GM18520 (cell line): ENCODE results near the gene PPP1R15B.

Source experiments
- ATAC-seq: cut with Tn5 transposase; IDR thresholded peaks from one replicate; pipeline ENCODE4 v1.9.1; 2021; ENCODE audit not compliant: unreplicated experiment

PPP1R15B gene

DNA sequence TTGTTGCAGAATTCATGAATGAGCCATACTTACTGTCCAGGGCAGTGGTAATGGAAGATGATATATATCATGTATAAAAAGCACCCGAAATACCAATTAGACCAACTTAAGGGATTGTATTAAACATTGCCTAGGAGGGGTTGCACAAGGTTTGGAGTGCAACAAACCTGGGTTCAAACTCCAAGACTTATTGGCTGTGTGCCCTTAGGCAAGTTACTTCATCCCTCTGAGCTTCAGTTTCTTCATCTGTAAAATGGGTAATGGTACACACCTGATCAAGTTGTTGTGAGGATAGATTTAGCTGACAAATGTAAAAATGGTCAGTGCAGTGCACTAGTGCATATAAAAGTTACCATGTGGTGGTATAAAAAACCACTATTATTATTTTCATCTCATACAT is 9.8 kb upstream of the PPP1R15B start:
- ATAC-seq: no peak

DNA sequence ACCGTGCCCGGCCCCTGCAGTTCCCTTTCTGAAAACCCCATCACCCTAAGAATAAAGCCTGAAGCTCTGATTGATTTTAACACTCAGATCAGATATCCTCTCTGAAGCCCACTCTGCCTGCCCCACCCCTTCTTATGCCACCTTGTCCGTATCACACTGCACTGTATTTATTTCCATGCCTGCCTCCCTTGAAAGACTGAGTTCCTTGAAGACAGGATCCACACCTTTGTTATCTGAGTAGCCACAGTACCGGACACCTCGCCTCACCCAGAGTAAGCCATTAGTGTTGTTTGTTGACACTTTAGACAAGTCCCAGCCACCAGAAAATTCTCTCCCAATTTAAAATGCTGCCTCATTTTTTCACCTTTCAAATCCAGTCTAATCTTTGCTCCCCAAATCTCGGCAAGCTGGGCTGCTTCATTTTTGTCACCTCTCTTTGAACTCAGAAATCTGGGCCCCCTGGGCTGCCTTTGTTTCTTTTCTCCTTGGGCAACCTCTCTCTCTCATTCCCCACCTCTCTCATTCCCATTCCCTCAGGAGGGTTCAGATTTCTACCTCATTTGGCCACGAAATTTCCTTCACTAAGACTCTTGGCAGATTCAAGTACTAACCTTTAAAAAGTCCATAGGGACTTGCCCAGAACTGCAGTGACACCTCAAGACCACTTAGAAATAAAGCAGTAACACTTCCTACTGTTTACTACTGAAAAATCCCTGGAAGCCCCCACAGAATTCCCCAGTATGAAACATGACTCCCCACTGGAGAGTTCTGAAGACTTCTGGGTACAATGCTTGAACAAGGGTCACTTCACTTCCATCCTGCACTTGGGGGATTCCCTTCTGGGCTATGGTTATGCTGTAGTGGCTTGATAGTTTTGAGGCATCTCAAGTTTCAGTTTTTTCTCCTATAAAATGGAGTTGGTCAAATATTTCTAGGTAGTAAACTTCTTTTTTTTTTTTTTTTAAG is 8.7 kb upstream of the PPP1R15B start:
- ATAC-seq: no peak

DNA sequence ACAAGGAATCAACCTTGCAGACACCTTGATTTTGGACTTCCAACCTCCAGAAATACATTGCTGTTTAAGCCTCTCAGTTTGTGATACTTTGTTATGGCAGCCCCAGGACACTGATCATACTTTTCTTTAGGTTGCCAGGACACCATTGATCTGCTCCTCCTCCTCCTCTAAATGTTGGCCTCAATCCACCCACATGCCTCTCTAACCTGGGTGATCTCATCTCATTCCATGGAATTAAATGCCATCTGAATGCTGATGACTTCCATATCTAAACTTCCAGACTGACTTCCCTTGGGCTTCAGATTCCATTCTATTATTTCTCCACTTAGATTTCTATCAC is 7.4 kb upstream of the PPP1R15B start:
- ATAC-seq: no peak

DNA sequence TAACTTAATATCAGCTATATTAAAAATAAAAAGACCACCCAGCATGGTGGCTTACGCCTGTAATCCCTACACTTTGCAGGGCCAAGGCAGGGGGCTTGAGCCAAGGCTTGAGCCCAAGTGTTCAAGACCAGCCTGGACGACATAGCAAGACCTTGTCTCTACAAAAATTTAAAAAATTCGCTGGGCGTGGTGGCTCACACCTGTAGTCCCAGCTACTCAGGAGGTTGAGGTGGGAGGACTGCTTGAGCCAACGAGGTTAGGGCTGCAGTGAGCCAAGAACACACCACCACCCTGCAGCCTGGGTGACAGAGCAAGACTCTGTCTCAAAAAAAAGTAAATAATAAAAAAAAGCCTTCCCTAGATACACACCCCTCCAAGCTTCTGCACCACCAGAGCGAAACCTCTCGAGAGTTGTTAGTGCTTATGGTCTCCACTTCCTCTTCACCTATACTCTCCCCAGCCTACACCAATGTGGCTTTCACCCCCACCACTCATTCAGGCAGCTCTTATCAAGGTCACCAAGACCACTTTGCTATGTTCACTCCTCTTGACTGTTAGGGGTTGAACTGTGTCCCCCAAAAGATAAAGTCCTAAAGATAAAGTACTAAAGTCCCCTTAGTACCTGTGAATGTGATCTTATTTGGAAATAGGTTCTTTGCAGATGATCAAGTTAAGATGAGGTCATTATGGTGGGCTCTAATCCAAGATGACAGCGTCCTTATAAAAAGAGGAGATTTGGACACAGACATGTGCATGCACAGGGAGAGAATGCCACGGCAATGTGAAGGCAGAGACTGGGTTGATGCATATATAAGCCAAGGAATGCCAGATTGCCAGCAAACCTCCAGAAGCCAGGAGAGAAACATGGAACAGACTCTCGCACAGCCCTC is 6.8 kb upstream of the PPP1R15B start:
- ATAC-seq: no peak

DNA sequence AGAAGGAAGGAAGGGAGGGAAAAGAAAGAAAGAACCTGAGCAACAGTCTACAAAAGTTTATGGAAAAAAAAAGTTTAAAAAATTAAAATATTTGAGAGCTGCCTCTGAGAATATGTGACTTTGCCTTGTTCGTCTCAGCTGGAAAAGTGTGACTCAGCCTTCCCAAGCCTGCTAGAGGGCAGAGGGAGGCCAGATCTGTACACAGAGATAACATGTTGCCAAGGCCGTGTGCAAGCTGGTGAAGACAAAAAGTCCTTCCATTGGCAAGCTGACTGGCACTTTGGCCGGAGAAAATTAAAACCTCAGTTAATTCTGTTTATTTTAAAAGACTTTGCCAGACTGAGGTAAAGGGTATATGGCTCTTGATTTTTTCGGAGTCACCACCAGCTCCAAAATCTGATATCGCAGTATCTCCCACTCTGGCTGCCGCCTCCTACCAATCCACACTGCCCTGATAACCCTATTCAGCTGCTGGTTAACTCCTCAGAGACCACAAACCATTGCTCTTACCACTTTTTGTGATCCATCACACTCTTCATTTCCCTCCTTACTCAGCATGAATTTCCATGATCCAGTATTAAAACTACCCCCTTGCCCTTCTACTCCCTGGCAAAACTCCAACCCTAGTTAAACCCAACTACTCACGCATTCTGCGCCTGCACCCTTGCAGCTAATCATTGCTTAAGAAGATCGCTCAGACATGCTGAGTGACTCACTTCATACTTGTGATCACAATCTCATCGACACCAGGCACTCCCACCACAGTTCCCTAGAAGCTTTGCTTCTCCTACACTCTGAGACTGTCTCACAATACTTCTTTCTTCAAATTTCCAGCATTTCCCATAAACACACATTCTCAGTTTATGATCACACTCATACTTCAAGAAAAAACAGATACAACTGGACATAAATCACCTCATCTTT is 5.7 kb upstream of the PPP1R15B start:
- no peak for ATAC-seq

DNA sequence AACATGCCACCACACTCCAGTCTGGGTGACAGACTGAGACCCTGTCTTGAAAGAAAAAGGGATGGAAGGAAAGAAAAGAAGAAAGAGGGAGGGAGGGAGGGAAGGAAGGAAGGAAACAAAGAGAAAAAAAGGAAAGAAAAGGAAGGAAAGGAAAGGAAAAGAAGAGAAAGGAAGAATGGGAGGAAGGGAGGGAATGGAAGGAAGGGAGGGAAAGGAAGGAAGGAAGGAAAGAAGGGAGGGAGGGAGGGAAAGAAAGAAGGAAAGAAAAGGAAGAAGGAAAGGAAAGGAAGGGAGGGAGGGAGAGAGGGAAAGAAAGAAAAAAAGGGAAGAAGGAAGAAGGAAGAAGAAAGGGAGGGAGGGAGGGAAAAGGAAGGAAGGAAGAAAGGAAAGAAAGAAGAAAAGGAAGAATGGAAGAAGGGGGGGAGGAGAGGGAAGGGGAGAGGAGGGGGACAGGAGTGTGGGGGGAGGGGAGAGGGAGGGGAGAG is 5.0 kb upstream of the PPP1R15B start:
- ATAC-seq: no peak

DNA sequence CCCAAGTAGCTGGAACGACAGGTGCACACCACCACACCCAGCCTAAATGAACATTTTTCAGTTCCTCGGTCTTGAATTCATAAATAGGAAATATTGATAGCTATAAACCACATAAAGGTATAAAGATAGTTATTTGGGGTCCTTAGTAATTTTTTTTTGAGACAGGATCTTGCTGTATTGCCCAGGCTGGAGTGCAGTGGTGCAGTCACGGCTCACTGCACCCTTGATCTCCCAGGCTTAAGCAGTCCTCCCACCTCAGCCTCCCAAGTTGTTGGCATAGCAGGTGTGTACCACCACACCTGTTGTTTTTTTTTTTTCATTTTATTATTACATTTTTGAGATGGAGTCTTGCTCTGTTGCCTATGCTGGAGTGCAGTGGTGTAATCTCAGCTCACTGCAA is 3.7 kb upstream of the PPP1R15B start:
- ATAC-seq: no peak

DNA sequence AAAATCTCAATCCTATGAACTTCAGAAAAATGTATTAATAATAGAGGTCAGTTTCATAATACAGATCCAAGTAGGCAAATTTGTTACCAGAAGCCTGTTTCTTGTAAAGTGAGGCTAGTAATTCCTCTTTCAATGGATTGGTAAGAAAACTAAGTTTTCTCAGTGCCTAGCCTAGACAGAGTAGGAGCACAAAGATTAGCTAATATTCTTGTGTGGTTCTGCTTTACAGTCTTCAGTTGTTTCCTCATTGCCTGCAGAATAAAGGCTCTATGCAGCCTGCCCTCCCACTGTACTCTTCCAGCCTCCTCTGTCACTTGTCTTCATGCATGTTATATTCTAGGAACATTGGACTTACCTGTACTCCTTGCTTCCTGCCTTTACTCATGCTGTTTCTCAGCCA is 2.4 kb upstream of the PPP1R15B start:
- no peak for ATAC-seq

DNA sequence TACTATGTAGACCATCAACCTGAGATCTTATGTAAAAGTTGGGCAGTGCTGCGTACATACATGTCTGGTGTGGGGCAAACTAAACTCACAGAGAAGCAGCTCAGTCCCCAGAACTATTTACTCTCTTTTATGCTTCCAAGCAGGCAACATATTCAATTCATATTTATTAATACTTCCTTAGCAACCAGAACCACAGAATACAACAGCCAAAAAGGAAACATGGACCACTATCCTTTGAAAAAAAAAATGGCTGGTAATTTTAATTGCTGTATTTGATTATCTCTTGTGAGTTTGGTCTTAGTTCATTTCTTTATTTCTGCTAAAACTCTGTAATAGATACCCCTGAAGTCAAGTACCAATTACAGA is 1.5 kb upstream of the PPP1R15B start:
- ATAC-seq: no peak

DNA sequence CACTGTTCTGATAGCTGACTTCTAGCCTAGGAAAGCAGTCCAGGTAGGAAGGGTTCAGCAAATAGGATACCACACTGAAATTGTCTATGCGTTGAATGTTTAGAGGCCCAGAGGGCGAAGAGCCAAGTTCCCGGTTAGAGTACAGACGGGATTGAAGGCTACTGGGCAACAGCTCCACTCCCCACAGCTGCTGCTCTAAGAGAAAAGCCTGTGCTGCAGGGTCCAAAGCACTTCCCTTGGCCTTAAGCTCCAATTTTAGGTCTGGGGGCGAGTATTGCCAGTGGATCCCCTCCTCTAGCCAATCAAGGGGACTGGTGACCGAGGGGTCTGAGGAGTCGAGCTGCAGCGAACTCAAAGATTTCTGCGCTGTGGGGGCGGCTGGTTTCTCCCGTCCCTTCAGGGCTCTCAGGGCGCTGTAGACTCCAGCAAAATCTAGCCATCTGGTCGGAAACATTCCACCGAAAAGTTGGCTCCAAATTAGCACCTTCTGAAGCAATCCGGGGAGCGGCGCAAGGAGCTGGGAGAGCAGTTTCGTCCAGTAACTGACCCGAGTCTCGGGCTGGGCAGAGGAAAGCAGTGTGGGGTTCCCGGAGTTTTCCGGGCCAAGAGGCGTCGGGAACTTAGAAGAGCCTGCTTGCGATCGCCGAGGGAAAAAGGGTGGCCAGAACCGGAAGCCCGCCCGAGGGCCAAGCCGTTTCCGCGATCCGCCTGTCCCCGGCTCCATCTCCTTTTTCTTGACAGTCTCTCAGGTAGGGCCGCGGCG is 748 bp downstream of the PPP1R15B start:
- ATAC-seq: peak; percentile 1

DNA sequence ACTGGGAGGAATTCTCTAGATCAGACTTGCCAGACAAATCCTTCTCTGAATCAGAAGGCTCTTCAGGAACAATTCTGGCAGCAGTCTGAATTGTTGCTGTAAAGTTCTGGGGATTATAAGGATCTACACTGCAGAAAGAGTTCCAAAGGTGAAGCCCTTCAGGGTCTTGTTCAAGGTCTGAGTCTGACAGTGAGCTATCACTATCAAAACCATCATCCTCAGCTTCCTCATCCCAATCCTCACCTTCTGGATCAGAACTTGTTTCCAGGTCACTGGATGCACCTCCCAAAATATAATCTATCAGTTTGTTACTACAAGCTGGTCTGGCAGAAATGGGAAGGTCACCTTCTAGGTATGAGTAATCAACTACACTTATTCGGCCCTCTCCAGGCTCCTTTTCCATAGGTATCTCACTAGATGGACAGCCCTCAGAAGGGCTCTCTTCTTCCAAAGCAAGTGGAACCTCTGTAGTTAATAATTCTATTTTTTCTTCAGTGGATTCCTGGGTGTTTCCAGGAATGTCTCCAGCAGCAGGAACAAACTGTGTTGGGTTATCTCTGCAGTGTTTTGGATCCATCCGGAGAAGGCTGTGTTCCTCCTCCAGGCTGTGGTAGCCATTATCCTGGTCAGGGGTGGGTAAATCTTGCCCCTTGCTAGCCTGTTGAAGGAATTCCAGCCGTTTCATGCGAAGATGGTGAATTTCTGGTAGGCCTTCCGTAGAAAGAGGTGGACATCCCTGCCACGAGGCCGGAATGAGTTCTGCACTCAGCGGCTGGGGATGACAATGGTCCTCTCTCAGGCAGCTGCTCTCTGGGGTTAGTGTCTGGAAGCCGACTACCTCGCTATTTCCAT is 1.6 kb downstream of the PPP1R15B start:
- no peak for ATAC-seq

DNA sequence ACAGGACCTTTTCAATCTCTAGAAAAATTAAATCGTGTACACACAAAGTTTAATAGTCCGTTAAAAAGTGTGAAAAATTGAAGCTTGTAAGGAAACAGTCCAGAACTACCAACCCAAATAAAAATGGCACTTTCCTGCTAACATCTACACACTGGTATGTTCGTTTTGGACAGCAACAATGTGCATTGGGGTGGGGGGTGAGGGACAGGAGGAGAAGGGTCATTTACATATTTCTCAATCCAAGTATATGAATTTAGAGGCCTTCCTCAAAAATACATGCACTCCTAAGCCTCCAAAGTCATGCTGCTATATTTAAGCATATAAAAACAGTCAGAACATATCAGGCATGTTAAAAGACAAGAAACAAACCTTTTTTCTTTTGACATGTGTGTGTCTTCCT is 2.5 kb downstream of the PPP1R15B start:
- no peak for ATAC-seq

DNA sequence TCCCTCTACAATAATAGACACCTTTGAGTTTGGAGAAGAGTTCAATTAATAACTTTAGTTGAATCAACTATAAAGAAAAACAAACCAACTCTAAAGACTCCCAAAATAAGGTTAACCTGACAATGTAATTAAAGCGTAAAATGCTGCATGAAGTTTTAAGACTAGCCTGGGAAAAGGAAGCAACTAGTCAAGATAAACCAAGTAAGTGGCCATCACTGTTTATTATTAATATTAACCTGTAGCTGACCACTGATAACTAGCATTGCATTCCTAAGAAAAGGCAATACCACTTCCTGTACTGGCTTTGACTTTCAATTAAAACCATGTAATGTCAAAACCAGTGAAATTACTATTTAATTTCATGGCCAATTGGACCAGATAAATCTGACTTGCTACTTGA is 3.0 kb downstream of the PPP1R15B start:
- no peak for ATAC-seq

DNA sequence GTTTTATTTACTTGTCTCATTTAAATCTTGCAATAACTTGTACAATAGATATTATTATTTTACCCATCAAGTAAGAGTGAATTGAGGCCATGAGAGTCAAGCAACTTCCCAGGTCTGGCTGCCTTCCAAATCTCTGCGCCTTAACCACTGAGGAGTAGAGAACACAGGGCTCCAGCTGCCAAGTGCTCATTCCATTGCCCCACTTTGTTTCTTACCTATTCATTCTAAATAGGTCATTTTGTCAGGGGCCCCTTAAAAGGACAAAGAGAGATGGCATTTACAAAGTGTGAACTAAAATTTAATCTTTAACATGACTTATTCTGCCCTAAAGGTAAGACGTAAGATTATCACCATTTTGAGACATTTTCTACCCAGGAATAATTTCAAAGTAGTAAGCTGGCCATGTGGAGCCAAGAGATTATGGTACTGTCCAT is 3.5 kb downstream of the PPP1R15B start:
- no peak for ATAC-seq

DNA sequence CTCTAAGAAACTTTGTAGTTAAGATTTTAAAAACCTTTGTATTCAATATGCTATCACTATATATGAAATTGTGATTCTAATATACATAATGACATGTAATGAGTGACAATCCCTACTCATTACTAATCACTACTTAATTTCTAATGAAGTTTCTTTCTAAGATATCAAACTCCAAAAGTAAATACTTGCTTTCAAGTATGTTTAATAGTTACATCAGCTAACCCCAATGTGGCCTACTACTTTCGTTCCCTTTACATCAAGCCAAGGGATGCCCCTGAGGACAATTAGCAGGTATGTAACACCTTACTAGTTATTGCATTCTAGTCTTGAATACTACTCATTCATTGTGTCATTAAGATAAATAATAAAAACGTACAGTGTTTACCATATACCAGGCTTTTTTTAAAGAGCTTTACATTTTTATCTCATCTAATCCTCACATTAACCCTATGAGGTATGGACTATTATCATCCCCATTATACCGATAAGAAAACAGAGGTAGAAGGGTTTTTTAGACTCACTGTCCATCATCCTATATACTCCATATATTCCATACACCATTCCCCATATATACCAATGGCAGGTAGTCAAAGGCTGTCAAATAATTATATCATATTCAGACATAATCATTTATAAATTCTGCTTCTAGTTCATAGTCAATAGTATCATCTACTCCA is 4.2 kb downstream of the PPP1R15B start:
- ATAC-seq: no peak

DNA sequence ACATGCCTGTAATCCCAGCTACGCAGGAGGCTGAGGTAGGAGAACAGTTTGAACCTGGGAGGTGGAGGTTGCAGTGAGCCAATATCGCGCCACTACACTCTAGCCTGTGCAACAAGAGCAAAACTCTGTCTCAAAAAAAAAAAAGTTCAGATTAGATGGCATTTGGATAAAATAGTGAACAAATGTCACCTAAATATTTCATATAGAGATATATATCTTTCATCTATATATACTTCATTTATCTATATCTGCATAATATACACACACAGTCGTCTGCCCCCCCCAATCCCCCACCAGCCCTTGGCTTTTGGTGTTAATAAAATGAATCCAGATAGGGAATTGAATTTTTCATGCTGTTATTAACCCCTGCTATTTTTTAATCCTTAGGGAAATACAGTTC is 5.0 kb downstream of the PPP1R15B start:
- no peak for ATAC-seq

DNA sequence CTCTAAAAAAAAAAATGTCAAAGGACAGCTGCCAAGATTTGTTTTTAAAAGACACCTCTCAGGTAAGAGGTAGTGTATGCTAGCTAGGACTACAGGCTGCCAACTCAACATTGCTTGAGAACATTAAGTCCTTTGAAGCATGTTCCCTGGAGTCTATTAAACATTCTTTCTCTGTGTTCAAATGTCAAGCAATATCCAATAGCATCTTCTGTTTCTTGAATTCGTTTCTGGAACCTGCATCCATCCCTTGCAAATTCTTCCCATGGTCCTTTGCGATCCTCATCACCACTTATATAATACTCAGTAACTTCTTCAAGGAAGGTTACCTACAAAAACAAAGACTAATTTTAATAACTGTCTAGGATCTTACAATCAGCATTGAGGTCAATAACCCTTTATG is 5.6 kb downstream of the PPP1R15B start:
- no peak for ATAC-seq

DNA sequence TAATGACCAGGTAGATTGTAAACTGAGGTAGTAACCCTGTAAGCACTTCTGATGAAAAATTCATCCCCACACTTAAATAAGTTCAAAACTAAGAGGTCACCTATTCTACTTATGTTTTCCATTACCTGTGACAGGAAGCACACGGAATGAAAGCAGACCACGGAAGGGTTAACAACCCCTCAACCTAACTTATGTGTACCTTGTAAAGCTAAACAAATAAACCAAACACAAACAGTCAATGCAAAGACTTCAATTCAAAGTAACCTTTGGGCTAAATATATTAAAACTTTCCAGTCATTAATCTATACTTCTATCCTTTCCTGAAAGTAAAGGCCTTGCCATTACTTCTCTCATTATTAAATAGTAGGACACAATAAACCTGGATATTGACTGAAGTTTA is 7.0 kb downstream of the PPP1R15B start:
- ATAC-seq: no peak

DNA sequence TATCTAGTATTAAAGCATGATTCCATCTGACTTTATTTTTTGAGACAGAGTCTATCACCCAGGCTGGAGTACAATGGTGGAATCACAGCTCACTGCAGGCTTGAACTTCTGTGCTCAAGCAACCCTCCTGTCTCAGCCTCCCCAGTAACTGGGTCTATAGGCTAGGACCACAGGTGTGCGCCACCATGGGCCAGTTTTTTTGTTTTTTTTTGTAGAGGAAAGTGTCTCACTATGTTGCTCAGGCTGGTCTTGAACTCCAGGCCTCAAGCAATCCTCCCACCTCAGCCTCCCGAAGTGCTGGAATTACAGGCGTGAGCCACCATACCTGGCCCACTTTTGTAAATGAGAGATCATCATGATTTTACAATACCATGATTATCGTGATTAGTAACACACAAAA is 9.2 kb downstream of the PPP1R15B start:
- no peak for ATAC-seq
